ENCODE data around the gene MAML3.
"Not testable (repeated sequence)": the region's sequence is repeated elsewhere in the genome, so short reads cannot be mapped to it uniquely, and the experiment has no call there.

Gene MAML3

DNA sequence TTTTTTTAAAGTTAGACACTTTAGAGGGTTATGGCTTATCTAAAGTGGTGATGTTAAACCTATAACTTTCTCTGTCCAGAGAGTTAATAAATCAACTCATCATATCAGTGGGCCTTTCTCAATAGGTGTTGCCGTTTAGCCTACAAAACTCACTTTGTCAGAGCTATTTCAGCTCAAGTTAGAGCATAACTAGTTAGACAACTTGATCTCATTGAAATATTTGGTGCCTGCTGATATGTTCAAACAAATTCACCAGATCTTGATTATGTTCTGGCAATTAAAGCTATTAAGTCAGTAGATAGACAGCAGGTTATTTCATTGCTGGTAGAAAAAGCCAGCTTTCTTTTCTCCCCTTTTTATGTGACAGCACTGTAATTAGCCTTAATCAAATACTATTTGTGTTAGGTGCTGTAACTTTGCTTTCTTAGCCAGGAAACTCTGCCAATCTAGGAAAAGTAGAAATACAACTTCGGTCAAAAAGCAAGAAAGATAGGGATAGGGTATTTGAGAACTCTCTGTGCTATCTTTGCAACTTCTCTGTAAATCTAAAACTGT is 191.8 kb downstream of the MAML3 start:
- no peak for DNase-seq (ENCODE audit: low read depth in 3 of 3)

DNA sequence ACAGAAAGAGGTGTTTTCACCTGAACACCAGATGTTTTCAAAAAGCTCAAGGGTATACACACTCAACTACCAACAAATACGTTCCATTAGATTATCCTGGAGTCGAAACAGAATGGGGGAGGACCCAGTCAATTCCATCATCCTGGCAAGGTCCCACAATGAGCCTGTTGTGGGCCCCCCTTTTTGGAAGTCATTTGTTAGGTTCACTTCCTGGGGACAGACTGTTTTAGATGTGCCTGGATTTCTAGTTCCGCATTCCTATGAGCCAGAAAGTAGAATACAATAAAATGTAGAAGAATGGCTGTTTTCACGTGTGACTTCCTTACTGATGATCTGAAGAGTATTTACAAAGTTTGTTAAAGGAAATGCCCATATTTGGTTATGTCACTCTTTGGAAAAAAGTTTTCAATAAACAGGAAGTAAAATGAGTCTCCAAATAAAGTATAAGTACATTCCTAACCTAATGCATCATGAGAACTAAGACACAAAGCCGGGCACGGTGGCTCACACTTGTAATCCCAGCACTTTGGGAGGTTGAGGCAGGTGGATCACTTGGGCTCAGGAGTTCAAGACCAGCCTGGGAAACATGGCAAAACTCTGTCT is 192.5 kb downstream of the MAML3 start:
- DNase-seq (ENCODE audit: low read depth in 3 of 3): no peak

DNA sequence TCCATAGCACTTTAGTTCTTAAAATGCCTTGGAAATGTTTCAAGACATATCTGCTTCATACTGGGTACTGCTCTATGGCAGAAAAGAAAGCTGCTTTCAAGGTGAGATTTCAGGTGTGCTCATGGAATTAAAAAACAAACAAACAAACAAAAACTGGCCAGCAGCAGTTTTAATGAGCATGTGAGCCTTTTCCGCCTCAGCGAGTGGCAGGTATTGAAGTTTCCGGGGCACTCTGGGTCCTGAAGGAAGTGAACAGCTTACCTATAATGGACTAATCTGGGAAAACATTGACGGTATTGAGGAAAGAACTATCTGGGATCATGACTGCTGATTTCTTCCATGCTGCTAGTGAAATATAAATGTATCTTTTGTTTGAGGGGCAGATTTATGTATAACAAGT is 194.6 kb downstream of the MAML3 start:
- DNase-seq (ENCODE audit: low read depth in 3 of 3): no peak

DNA sequence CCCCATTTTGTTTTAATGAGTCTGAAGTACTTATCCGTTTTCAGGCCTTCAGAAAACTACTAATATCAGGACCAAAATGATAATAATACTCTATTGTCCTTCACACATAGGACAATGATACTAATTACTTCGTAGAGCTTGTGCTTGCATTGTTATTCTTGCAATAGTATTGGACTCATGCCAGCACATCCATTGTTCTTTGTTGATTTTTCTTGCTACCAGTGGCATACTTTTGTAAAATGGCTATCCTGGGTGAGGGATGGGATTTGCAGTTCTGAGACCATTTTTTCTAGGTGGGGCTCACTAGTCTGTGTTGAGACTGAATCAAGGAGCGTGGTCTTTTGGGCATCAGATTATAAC is 195.3 kb downstream of the MAML3 start:
- DNase-seq (ENCODE audit: low read depth in 3 of 3): no peak

DNA sequence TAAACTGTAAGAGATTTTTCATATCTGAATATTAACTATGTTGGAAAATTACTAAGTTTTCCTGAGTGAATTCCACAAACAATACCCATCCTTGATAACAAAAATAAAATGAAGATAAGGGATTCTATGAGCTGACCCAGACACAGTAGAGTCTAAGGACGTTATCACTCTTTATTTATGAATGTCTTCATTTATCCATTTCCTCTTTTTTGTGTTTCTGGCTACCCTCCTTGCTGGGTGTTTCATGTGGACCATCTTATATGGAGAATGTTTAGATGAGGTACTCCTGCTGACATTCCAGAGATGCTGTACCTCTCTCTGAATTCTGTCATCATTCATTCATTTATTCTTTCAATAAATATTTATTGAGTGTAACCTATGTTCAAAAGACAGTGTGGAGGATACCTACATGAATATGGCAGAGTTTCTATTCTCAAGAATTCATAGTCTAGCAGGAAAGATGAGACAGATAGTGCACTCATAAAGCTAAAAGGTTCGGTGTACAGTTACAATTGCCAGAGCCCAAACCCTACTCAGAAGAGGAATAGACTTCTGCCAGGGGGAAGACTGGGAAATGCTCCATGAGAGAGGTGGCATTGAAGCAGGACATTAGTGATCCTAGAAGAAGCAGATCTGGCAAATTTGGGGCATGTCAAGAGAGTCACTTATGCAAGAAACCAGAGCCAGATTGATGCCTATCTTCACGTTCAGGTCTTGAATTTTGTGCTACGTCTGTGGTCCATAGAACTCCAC is 195.8 kb downstream of the MAML3 start:
- no peak for DNase-seq (ENCODE audit: low read depth in 3 of 3)

DNA sequence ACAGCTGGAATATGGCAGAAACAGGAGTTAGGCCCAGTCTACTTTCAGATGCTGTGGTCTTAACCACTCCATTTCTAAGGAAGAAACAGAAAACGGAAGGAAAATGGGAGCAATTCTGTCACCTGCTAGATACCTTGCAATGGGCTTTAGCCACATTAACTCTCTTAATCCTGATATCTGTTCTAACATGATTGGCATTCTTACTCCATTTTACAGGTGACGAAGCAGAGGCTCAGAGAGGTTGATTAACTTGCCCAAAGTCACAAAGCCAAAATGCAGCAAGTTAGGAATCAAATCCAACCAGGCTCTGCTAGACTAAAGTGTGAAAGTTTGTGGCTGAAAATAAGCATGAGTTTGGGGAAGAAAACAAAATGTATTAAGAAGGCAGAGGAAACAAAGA is 196.9 kb downstream of the MAML3 start:
- DNase-seq (ENCODE audit: low read depth in 3 of 3): no peak

DNA sequence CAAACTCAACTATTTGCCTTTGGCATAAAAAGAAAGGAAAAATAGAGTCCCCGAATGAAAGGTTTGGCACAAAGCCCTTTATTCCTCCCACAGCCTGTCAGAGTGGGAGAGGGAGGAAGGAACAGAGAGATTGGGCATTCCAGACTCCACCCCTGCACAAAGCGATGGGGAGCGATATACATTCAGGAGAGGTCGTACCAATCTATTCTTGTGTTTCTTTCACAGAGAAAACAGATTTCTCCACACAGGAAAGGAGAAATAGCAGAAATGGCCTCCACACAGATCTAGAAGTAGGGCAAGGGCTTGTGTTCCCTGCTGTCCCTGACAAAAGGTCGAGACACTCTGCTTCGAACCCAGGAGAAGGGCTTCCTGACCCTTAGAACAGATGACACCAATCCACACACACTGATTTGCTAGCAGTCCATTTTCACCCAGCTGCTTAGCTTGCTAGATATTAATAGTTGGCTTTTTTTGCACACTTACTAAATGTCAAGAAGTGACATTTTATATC is 197.4 kb downstream of the MAML3 start:
- no peak for DNase-seq (ENCODE audit: low read depth in 3 of 3)

DNA sequence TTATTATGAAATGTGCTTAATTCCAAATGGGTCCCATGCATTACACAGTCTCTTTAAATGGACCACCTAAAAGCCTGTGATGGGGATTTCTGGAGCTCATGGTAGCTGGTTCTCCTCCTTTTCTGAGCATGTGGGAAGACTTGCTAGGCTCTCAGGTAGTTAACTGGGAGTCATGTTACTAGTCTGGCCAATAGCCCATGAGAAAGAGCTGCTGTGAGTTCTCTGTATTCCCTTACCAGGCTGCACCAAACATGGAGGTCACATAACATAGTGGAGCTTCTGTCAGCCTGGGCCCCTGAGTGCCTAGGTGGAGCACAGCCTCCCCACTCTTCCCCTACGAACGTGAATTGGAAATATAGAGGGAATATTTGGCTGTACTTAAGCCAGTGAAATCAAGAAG is 198.4 kb downstream of the MAML3 start:
- no peak for DNase-seq (ENCODE audit: low read depth in 3 of 3)

DNA sequence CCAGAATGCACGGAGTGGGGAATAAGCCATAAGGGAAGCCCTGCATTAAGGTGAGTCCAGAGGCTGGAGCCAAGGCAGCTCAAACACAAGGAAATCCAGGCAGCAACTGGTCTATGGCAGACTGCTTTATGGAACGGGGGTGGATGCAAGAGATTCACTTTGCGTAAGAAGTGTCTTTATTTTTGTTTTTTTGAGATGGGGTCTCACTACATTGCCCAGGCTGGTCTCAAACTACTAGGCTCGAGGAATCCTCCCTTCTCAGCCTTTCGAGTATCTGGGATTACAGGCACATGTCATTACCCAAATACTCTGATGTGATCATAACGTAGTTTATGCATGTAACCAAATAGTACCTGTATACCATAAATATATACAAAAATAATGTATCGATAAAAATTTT is 199.5 kb downstream of the MAML3 start:
- DNase-seq (ENCODE audit: low read depth in 3 of 3): no peak

DNA sequence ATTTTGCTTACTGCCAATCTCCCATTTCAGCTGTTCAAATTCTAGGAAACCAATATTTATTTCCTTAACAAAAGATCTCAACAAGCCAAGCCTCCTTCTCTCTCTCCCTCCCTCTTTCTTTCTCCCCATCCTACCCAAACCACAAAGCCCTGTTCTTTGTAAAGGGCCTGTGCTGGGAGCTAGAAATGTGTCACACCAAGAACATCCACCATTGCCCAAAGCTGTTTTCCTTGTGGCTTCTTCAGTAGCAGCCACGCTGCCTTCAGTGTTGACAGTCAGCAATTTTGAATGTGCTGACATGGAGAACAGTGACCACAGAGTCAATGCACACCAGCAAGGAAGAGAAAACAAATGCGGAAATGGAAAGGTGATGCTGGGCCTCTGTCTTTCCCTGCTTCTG is 203.0 kb downstream of the MAML3 start:
- no peak for DNase-seq (ENCODE audit: low read depth in 3 of 3)

DNA sequence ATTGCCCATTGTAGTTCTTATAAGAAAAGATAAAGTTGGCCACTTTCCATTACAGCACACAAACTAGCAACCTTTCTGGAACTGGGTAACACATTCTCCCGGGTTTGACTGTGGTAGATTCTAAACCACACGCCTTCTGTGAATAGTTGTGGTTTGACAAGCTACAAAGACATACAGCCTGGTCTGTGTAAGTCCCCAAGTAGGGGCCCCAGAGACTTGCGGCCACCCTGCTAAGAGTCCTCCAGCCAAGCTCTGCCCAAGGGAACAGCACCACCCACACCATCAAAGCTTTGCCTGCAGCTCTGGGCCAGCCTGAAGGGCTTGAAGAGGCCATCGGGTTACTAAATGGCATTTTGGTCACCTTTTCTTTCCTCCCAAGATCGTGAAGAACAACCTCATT is 203.4 kb downstream of the MAML3 start:
- no peak for DNase-seq (ENCODE audit: low read depth in 3 of 3)

DNA sequence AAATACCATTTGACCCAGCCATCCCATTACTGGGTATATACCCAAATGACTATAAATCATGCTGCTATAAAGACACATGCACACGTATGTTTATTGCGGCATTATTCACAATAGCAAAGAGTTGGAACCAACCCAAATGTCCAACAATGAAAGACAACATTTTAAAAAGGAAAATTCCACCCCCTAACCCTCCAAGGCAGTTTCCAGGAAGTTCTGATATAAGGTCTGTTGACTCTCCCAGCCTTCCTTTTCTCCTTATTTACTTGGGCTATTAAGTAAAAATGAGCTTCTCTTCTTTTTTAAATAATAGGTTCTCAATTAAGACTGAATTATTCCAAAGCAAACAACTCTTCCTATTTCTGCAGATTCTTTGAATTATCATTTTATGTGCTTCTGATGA is 209.1 kb downstream of the MAML3 start:
- not testable (repeated sequence) for DNase-seq (ENCODE audit: low read depth in 3 of 3)

DNA sequence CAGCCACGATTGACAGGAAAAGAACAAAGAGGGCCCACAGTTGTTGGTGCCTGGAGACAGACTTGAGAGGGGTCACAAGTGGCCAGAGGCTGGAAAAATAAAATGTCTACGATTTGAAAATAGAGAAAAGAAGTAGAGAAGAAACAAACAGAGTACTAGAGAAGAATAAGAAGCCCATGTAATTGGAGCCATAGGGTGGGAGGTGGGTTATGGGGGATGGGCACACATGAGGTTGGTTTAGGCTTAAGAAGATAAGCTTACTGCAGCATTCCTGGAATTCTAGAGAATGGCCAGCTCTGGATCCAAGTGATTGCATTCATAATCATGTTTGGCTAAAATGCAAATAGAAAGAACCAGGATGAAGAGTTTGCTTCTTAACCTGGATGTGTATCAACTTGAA is 210.7 kb downstream of the MAML3 start:
- no peak for DNase-seq (ENCODE audit: low read depth in 3 of 3)

DNA sequence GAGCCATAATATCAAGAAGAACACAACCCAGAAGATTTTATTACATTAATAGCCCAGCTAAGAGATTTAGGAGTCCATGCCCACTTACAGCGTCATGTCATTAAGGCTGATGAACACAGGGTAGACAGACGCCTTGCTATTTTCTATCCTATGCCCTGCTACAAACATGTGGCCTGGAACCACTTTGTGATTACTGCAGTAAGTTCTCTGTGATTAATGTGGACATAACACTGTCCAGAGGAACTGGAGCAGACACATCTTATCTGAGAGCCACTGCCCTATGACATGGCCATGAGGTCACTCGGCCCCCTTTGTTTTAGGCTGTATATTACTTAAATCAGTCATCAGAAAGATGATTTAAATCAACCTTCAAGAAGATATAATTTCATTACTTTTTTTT is 211.7 kb downstream of the MAML3 start:
- no peak for DNase-seq (ENCODE audit: low read depth in 3 of 3)

DNA sequence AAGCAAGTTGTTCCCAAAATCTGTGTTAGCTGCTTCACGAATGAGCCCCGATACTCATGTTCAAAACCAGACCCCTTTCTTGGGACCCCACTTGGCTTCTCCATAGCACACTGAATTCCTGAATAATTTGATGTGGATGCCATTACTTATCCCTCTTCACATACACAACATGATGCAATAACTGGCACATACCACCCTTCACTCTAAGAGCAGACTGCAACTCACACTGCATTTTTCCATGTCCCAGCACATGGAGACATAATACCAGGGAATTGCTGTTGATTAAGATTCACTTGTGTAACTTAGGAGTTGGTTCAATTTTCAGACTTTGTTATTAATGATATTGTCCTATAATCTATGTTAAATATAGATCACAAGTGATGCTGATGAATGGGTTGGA is 213.4 kb downstream of the MAML3 start:
- DNase-seq (ENCODE audit: low read depth in 3 of 3): no peak

DNA sequence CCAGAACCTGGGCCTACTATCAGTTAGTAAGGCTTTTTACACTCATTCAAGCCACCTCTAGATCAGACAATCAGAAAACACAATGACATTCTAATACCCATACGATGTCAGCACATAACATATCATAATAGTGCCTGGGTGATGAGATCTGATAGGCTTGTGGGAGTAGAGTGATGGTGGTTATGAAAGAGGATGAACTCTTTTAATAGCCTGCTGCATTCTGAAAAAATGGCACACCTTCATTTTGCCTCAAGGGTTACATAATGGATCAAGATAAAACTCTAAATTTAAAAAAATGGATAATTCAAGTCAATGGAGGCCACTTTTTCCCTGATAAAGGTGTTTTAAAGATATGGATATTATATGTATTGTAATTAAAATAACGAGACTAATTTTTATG is 215.6 kb downstream of the MAML3 start:
- no peak for DNase-seq (ENCODE audit: low read depth in 3 of 3)

DNA sequence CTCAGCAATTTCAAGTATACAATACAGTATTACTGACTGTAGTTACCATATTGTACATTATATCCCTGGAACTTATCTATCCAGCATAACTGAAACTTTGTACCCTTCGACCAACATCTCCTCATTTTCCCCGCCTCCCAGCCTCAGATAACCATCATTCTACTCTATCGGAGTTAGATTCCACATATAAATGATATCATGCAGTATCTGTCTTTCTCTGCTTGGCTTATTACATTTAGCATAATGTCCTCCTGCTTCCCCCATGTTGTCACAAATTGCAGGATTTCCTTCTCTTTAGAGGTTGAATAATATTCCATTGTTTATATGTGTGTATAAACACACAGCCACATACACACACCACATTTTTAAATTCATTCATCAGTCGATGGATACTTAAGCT is 218.1 kb downstream of the MAML3 start:
- no peak for DNase-seq (ENCODE audit: low read depth in 3 of 3)

DNA sequence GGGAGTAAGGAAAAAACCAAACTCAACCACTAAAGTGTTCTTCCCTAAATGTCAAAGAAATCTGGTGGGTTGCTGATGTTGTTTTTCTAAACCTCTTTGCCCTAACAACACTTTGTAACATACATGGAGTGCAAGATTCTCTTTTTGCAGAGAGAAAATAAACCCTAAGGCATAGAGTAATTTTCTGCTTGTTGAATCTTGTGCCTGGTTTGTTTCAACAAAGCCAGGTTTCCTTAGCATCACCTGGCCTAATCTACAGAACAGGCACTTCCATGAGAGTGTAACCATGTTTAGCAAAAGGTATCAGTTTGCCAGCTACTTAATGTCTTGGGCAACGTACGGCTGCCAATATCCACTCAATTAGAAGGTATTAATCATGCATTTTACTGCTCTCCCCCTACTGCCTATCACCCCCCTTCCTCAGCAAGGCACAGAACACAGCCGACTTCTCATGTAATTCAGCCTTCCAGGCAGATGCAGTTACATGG is 219.2 kb downstream of the MAML3 start:
- no peak for DNase-seq (ENCODE audit: low read depth in 3 of 3)

DNA sequence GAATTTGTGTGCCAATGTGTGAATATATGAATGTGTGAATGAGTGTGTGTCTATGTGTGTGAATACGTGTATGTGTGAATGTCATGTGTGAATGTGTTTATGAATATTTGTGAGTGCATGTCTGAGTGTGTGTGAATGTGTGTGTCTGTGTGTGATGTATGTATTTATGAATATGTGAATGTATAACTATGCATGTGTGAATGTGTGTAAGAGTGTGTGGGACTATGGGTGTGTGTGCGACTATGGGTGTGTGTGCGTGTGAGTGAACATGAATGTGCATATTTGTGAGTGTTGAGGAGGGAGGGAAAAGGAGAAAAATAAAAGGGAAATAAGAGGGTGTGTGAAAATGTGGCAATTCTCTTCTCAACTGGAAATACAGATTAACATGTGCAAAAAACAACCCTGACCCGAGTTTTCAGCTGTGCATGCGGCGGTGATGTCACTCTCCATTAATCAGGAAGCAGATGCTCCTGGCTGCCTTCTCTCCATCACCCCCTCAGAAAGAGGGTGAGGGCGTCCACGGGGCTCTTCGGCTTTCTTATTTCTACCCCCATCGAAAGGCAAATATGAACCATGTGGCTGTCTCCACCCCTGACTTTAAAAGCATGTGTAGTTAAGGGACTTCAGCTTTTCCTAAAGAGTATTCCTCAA is 219.8 kb downstream of the MAML3 start:
- no peak for DNase-seq (ENCODE audit: low read depth in 3 of 3)

DNA sequence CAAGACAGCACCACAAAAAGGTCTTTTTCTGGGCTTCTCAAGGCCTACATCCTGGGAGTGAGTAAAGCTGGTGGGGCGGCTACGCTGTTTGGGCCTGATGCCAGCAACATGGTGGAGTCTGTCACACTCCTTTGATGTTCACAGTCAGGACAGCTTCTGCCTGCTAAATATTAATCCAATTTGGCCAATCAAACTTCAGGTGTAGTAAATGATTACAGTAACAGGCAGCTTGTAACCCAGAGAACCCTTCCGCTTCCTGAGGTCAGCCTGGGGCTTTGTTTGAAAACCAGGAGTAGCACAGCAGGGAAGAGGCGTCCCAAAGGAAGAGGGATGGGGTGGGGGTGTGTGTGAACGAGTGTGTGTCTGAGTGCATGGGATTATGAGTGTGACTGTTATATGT is 220.4 kb downstream of the MAML3 start:
- DNase-seq (ENCODE audit: low read depth in 3 of 3): no peak

DNA sequence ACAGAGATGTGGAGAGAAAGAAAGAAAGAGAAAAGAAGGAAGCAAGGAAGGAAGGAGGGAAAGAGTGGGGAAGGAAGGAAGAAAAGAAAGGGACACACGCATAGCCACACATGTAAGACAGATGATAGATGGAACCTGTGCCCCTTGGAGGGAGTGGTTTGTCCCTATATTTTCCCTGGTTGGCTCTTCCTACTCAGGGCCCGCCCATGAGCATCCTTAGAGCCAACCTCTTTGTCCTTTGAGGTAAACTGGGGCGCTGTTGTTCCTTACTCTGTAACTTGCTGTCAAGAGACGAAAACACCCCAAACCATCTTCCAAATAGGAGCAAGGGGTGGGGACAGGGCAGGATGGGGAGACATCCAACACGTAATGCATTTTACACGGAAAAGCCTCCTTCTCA is 220.9 kb downstream of the MAML3 start:
- no peak for DNase-seq (ENCODE audit: low read depth in 3 of 3)

DNA sequence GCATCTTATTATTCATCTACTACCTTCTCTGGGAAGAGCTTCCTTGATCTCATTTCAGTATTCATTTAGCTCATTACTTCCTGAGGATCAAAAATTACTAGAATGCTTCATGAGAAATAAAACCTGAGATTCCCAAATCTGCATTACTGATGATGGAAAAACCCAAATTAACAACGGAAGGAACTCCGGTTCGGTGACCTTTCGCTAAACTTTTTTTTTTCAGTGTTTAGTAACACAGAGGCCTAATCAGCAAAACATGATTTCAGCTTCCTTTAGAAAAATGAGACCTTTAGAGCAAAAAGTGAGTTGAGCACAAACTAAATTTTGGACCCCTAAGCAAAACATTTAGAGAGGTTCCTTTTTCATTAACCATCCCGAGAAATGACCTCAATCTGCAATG is 229.2 kb downstream of the MAML3 start:
- DNase-seq (ENCODE audit: low read depth in 3 of 3): no peak

Data from stimulated activated CD4-positive, alpha-beta T cell treated with anti-CD3 and anti-CD28 coated beads, TNF-alpha, amount 100 ng/mL, for 4 hours (primary cell).